SK-N-DZ (cell line): ENCODE results near the gene UNC5B.

Experiments
- DNase-seq: peaks from one replicate; pipeline ENCODE4 v3.0.0-alpha.2; 2015; ENCODE audit warnings: low spot score

UNC5B gene

DNA sequence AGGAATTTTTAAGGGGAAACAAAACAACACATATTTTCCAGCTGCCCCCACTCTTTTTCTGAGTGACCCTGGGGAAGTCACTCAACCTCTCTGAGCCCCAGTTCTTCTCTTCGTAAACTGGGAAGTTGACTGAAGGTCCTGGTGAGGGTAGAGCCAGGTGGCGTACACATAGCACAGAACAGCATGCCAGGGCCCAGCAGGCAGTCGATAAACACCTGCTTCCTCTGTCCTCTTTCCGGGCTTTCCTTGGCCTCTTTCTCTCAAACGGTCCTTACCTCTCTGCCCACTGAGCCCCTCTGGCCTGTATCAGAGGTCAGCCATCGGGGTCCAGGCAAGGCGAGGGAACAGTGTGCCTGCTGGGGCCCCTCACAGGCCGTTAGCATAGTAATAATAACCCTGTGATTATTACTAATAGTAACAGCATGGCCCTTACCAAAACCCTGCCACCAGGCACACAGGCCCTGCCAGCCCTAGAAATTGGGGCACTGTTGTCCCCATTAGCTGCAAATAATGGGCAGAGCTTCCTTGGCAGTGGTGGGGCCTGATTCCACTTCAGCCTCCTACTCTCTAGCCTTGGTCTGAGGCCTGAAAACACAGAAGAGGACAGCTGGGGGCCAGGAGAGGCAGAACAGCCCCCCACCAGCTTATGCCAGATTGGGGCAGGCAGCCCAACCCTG lies 69.4 kb downstream of the UNC5B start:
- no peak for DNase-seq

DNA sequence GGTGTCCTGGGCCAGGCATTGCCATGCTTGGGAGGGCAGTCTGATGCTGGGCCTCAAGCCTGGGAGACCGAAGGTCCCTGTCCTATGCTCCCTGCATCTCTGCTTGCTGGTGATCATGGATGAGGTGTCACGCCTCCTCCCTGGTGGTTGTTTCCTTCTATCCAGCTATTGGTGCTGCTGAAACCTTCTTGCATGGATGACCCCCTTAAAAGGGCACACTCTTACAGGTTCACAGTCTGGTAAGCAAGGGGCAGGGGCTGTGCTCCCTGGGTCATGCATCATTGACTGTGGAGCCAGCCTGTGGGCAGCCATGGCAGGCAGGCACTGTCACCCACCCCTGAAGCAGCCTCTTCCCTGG lies 69.9 kb downstream of the UNC5B start:
- DNase-seq, result no peak

DNA sequence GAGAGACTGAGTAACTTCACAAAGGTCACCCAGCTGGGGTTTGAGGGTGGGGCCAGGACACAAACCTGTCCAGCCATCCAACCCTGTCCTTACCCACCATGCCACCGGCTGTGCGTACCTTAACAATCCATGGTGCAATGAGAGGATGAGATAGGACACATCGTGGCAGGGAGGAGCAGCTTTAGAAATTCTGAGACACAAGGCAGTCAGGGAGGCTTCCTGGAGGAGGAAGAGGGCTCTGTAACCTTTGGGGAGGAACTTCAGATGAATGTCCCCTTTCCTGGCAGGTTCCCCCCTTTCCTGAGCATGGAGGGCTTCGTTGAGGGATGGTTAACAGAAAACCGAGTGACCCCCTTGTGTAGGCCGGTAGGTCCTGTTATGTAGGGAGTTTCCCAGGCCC lies 71.0 kb downstream of the UNC5B start:
- no peak for DNase-seq

DNA sequence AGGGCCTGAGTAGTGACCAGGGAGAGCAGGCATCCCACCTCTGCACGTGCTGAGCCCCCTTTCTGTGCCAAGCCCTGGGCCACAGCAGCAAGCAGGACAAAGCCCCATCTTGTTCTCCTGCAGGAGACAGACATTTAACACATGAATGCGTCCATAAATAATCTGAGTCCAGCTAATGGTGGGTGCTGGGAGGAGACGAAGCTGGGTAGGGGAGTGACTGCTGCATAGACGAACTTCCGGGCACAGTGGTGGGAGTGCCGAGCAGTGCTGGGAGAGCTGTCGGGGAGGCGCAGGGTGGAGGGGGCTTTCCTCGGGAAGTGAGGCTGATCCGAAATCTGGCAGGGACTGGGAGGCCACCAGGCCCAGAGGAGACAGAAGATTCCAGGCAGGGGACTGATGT lies 71.5 kb downstream of the UNC5B start:
- DNase-seq, result no peak

DNA sequence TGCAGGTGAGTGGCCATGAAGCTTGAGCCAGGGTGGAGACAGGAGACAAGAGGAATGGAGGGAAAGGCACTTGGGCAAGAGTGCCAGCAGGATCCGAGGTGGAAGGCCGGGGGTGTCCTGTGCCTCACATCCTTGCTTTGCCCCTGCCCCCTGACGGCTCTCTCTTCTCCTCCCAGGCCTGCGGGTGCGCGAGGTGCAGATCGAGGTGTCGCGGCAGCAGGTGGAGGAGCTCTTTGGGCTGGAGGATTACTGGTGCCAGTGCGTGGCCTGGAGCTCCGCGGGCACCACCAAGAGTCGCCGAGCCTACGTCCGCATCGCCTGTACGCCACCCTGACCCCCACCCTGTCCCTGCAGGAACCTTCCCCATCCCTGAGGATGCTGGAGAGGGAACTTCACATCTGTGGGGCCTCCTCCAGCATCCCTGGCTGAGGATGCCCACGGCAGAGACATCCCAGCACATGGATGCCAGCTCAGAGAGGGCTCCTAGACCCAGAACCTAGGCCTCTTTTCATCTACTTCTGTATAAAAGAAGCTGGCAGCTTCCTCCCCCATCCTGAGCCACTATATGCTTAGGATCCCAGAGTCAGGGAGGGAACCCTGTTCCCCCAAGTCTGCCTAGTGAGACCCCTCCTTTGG lies 72.3 kb downstream of the UNC5B start:
- no peak for DNase-seq

DNA sequence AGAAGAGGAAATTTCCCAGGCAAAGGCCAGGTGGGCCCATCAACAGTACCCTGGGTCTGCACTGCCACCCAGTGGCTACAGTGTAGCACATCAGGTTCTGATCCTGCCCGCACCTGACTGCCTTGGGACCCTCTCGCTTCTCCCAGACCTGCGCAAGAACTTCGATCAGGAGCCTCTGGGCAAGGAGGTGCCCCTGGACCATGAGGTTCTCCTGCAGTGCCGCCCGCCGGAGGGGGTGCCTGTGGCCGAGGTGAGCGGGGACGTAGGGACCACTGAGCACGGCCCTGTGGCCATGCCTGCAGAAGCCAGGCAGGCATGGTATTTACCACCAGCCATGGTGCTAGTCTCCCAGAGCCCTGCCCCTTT lies 72.8 kb downstream of the UNC5B start:
- DNase-seq, result peak; percentile 50

DNA sequence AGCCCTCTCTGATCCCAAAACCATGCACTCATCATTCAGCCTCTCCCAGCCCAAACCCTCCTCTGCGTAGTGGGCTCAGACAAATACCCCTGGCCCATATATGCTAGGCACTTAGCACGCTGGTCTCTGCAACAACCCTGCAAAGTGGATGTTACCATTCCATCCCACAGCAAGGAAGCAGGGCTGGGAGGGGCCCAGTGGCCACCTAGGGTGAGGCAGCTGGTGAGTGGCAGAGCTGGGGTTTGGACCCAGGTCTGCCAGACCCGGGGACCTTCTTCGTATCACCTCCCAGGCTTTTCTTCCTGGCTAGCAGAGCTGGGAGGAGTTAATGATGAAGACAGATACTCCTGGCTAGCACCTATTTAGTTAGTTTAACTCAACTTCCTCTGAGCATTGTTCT lies 73.6 kb downstream of the UNC5B start:
- no peak for DNase-seq

DNA sequence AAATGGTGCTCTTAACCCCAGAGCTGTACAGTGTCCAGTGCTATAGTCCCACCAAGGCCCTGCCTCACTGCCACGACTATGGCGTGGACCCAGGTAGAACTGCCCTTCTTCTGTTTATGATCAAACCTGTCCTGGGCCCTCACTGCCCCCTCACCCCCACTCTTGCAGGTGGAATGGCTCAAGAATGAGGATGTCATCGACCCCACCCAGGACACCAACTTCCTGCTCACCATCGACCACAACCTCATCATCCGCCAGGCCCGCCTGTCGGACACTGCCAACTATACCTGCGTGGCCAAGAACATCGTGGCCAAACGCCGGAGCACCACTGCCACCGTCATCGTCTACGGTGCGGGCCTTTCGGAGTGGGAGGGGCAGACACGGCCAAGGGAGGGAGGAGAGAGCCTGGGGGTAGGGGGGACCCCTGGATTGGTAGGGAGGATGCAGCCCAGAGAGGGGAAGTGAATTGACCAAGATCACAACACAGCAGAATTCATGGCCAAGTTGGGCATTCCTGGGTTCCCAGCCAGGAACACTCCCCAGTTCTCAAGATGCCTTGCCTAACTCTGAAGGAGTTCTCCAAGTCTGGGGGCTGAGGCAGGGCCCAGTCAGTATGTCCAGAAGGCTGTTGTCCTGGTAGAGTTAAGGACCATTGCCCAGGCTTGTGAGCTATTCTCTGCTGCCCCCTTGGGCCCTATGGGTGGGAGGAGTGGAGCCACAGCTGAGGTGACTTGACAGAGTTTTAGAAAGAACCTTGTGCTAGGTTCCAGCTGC lies 74.3 kb downstream of the UNC5B start:
- DNase-seq, result no peak

DNA sequence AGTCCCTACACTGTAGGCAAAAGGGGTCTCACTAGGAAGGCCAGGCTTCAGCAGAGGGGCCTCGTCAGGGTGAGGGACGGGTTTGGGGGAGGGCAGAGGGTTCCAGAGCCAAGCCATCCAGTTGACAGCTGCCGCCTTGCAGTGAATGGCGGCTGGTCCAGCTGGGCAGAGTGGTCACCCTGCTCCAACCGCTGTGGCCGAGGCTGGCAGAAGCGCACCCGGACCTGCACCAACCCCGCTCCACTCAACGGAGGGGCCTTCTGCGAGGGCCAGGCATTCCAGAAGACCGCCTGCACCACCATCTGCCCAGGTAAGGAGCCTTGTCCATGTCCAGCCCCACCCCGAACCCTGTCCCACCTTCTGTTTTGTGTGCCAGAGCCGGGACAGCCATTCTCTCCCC lies 75.1 kb downstream of the UNC5B start:
- no peak for DNase-seq

DNA sequence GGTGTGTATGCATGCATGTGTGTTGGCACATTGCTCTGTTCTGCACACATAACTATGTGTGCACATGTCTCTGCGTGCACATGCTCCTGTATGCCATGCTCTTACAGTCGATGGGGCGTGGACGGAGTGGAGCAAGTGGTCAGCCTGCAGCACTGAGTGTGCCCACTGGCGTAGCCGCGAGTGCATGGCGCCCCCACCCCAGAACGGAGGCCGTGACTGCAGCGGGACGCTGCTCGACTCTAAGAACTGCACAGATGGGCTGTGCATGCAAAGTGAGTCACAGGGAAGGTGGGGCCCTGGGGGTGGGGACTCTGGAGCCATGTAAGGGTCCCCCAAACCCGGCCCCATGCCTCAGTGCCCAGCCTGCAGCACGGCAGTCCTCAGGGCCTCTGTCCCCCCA lies 76.1 kb downstream of the UNC5B start:
- DNase-seq, result no peak

DNA sequence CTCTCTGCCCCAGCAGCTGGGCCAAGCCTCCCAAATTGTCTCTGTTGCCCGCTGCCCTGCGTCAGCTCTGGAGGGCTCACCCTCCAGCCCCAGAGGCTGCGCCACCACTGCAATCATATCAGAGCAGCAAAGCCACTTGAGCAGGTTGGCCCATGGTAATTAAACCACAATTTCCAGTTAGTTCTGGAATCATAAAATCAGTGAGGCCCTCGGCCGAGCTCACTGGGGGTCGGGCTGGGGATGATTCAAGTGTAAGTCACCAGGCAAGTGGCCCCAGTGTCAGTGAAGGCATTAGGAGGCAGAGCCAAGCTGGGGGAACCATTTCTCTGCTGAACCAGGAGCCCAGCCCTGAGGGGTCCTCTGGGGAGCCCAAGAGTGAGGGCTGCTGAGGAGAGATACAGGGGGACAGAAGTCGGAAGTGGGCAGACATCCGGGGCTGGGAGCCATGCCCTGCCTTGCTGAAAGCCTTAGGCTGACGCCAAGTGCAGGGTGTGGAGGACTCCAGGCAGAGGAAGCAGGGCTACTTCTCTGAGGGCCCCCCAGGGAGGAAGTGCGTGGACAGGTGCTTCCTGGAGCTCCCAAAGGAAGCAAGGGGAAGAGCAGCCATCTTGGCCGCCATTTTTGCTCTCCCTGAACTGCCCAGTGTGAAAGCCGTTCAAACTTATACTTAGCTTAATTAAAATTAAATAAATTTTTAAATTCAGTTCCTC lies 77.2 kb downstream of the UNC5B start:
- no peak for DNase-seq

DNA sequence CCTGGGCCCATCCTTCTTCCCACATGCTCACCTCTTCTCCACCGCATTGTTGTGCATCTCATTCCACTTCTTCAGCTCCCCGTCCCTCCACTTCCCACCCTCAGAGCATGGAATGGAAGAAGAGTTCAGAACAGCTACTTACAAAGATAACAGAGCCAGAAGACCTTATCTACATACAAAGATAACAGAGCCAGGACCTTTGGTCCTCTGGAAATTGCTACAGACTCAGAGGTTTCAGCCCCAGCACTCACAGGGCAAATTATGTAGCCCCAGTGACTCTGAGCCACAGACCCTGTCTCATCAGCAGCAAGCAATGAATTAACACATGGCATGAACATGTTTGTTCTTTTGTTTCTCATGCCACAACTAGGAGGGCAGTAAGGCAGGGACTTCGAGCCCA lies 78.0 kb downstream of the UNC5B start:
- no peak for DNase-seq

DNA sequence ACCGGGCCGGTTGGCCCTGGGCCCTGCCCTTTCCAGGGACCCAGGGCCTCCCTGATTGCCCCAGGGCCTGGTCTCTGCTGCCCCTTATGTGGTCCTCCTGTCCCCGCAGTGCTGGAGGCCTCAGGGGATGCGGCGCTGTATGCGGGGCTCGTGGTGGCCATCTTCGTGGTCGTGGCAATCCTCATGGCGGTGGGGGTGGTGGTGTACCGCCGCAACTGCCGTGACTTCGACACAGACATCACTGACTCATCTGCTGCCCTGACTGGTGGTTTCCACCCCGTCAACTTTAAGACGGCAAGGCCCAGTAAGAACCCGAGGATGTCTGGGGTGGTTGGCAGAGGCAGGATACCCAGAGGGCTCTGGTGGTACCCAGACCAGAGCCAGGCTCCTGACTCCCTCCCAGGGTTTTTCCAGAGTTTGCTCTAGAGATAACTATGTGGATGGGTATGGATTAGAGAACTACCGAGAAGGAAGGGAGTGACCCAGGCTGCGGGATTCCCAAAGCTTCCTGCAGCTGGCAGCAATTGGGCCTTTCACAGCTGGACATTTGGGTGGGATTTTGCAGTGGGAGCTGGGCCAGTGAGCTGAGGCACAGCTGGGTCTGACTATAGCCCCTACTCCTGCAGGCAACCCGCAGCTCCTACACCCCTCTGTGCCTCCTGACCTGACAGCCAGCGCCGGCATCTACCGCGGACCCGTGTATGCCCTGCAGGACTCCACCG lies 78.6 kb downstream of the UNC5B start:
- no peak for DNase-seq

DNA sequence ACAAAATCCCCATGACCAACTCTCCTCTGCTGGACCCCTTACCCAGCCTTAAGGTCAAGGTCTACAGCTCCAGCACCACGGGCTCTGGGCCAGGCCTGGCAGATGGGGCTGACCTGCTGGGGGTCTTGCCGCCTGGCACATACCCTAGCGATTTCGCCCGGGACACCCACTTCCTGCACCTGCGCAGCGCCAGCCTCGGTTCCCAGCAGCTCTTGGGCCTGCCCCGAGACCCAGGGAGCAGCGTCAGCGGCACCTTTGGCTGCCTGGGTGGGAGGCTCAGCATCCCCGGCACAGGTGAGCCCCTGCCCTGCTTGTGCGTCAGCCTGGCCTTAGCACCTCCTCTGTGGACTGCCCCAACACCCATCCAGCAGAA lies 79.1 kb downstream of the UNC5B start:
- DNase-seq, result no peak

DNA sequence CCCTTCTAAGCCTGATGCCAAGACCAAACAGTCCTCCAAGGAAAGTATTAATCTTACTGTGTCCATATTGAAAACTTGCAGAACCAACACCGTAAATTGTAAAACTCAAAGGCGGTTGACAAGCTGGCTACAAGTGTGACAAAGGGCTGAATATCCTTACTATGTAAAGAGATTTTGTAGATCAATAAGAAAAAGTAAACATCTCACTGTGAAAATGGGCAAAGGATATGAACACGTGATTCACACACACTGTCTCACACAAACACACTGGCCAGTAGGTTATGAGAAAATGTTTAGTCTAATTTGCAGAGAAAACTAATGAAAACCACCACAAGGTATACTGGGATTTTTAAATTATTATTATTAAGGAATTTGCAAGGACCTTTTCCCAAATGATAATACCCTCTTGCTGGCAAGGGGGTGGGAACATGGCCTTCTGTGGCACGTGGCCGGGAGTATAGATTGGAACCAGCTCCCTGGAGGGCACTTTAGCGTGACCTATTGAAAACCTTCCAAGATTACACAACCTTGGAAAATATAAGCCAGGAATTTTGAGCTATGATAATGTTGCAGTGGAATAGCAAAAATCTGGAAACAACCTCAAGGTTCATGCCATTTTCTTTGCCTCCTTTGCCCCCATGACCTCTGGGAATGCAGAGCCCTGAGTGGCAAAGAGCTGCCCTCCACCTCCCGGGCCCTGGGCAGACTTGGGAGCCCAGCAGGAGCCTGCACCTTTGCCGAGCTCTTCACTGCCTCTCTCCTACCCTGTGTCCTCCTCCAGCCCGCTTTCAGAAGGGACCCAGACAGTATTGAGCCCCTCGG lies 80.5 kb downstream of the UNC5B start:
- DNase-seq, result no peak

DNA sequence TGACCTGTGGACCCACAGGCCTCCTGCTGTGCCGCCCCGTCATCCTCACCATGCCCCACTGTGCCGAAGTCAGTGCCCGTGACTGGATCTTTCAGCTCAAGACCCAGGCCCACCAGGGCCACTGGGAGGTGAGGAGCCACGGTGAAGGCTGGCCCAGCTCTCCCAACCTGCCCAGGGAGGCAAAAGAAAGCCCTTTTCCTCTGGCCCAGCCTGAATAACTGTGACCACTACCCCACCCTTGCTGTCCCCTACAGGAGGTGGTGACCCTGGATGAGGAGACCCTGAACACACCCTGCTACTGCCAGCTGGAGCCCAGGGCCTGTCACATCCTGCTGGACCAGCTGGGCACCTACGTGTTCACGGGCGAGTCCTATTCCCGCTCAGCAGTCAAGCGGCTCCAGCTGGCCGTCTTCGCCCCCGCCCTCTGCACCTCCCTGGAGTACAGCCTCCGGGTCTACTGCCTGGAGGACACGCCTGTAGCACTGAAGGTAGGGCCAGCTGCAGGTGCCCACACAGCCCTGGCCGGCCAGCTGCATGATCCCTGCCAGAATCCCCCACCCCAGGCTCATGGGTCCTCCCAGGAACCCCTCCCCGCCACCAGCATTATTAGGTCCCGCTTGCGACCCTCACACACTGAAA lies 81.2 kb downstream of the UNC5B start:
- no peak for DNase-seq

DNA sequence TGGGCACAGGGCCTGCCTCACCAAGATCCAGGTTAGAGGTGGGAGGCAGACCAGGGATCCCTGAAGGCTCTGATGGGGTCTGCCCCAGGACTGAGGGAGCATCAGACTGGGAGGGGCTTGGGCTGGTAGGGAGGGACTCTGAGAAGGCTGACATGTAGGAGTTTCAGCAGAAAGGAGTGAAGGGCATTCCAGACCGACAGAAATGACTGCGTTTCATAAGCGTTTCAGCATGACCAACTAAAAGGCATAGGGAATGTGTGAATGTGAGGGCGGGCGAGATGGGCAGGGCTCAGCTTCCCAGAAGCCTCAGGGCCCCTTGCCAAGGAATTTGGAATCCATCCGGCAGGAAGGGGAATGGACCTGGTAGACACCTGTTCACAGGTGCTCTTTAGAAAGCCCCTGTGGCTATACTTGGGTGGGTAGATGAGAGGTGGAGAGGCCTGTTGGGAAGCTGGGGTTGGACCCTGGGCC lies 81.8 kb downstream of the UNC5B start:
- no peak for DNase-seq

DNA sequence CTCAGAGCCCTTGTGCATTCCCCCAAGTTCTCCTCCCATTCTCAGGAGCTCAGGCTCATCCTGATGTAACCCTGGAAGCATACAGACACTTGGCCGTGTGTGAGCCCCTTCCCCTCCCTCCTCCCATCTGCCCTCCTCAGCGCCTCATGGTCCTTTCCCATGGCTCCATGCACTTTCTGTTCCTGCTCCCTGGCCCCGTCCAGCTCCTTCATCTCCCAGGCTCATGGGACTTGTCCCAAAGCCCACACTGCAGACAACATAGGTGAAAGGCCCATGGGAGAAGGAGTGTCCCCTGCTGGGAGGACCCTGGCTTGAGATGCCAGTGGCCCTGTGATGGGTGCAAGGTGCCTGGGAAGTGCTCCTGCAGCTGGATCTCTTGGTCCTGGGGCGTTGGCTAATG lies 82.5 kb downstream of the UNC5B start:
- DNase-seq, result no peak

DNA sequence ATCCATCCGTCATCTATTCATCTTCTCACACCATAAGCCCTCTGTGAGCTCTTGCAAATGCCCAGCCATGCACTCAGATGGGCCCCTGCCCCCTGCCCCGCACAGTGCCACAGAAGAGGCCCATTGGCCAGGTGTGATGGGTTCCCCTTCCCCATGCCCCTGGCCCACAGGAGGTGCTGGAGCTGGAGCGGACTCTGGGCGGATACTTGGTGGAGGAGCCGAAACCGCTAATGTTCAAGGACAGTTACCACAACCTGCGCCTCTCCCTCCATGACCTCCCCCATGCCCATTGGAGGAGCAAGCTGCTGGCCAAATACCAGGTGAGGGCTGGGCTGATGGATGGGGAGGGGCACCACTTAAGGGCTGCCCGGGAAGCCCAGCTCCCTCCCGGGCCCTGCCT lies 83.3 kb downstream of the UNC5B start:
- DNase-seq, result no peak

DNA sequence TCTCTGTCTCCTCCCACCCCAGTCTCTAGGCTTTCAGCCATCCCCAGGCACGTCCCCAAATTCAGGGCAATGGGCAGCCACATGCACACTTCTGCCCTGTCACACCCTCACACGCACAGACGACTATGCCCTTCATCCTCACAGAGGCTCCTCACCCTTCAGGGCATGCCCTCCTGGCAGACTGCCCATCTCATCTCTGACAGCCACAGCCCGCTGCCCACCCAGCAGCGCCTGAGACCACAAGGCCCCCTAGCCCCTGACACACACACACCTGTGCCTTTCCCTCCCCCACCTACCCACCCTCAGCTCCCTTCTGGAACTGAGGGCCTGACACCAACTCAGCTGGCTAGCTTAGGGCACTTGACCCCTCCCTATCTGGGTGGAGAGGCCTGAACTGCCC lies 83.7 kb downstream of the UNC5B start:
- no peak for DNase-seq
